ENCODE measurements around the gene WDR36. TPM values are rescaled to one million over a fixed set of nuclear protein-coding genes. Genes with fewer than 3 reads are reported as not detected.

WDR36 gene
- total and polyA plus RNA-seq, 2 donors from 2014 or later: 4.5 to 31.8 TPM

GRCh38 chr5:111066261-111066938 is 25.7 kb upstream of the WDR36 start:
- H3K27ac ChIP-seq (ENCODE audit: low read depth in 2 of 2, low read length in 2 of 2): no peak overlapping the region
- no peak overlapping the region for H3K4me3 ChIP-seq (ENCODE audit: low read length in 3 of 3)
- DNase-seq: no peak
- no peak overlapping the region for H3K9ac ChIP-seq (ENCODE audit: low read length in 3 of 3)
- H3K27me3 ChIP-seq (ENCODE audit: control insufficient read depth, insufficient read depth, low read length): peaks cover 18% of the 10 kb centered on the region
- no peaks in the 10 kb centered on the region for H3K36me3 ChIP-seq (ENCODE audit: control insufficient read depth in 2 of 3, insufficient read depth in 3 of 3, low read length in 3 of 3)
- FAIRE-seq: no peak
- intact Hi-C loops (cut with DNase I): no loop called here
- H3K4me1 ChIP-seq (ENCODE audit: control insufficient read depth in 2 of 3, insufficient read depth in 2 of 3, low read depth in 1 of 3, low read length in 3 of 3): no peaks in the 10 kb centered on the region
- no peak for TF ChIP-seq CTCF (IDR thresholded peaks at IDR 0.05; ENCODE audit: borderline replicate concordance, extremely low read depth, insufficient read depth)
- no peaks in the 10 kb centered on the region for H3K9me3 ChIP-seq (ENCODE audit: control insufficient read depth in 2 of 3, insufficient read depth in 1 of 3, low read length in 3 of 3)

GRCh38 chr5:111068213-111068612 is 23.9 kb upstream of the WDR36 start:
- intact Hi-C loops (cut with DNase I): no loop called here
- no peak overlapping the region for H3K27ac ChIP-seq (ENCODE audit: low read depth in 2 of 2, low read length in 2 of 2)

GRCh38 chr5:111069839-111070238 is 22.3 kb upstream of the WDR36 start:
- DNase-seq: no peak
- no peak for TF ChIP-seq CTCF (IDR thresholded peaks at IDR 0.05; ENCODE audit: borderline replicate concordance, extremely low read depth, insufficient read depth)
- no peak overlapping the region for H3K27ac ChIP-seq (ENCODE audit: low read depth in 2 of 2, low read length in 2 of 2)
- no peaks in the 10 kb centered on the region for H3K4me1 ChIP-seq (ENCODE audit: control insufficient read depth in 2 of 3, insufficient read depth in 2 of 3, low read depth in 1 of 3, low read length in 3 of 3)
- H3K9ac ChIP-seq (ENCODE audit: low read length in 3 of 3): no peak overlapping the region
- peaks cover 34% of the 10 kb centered on the region for H3K27me3 ChIP-seq (ENCODE audit: control insufficient read depth, insufficient read depth, low read length)
- no peak for FAIRE-seq
- intact Hi-C loops (cut with DNase I): no loop called here
- H3K4me3 ChIP-seq (ENCODE audit: low read length in 3 of 3): no peak overlapping the region
- H3K36me3 ChIP-seq (ENCODE audit: control insufficient read depth in 2 of 3, insufficient read depth in 3 of 3, low read length in 3 of 3): no peaks in the 10 kb centered on the region
- no peaks in the 10 kb centered on the region for H3K9me3 ChIP-seq (ENCODE audit: control insufficient read depth in 2 of 3, insufficient read depth in 1 of 3, low read length in 3 of 3)

More at GRCh38 chr5:111068213-111068612, 23.9 kb upstream of the WDR36 start:
- DNase-seq (no peak), FAIRE-seq (no peak)
- Histone ChIP-seq H3K4me1 (ENCODE audit: control insufficient read depth in 2 of 3, insufficient read depth in 2 of 3, low read depth in 1 of 3, low read length in 3 of 3) (no peaks in the 10 kb centered on the region), H3K36me3 (ENCODE audit: control insufficient read depth in 2 of 3, insufficient read depth in 3 of 3, low read length in 3 of 3) (no peaks in the 10 kb centered on the region), H3K4me3 (ENCODE audit: low read length in 3 of 3) (no peak overlapping the region), H3K9ac (ENCODE audit: low read length in 3 of 3) (no peak overlapping the region), H3K27me3 (ENCODE audit: control insufficient read depth, insufficient read depth, low read length) (peaks cover 29% of the 10 kb centered on the region), H3K9me3 (ENCODE audit: control insufficient read depth in 2 of 3, insufficient read depth in 1 of 3, low read length in 3 of 3) (no peaks in the 10 kb centered on the region)
- no peak for TF ChIP-seq CTCF (IDR thresholded peaks at IDR 0.05; ENCODE audit: borderline replicate concordance, extremely low read depth, insufficient read depth)

All from kidney (tissue), 14 donors.